ENCODE data around the gene GRIP1.

GRCh38 chr12:66708704-66709456 lies 30.0 kb upstream of the GRIP1 start:
- TF ChIP-seq AFF4 (CRISPR knock-in tag; IDR thresholded peaks at IDR 0.05; ENCODE audit: borderline replicate concordance) (no peak), NFYB (CRISPR knock-in tag; conservative IDR thresholded peaks at IDR 0.05; ENCODE audit: low read depth) (no peak), SP1 (CRISPR knock-in tag; conservative IDR thresholded peaks at IDR 0.05) (no peak)
- TF ChIP-seq, protein P1, sequence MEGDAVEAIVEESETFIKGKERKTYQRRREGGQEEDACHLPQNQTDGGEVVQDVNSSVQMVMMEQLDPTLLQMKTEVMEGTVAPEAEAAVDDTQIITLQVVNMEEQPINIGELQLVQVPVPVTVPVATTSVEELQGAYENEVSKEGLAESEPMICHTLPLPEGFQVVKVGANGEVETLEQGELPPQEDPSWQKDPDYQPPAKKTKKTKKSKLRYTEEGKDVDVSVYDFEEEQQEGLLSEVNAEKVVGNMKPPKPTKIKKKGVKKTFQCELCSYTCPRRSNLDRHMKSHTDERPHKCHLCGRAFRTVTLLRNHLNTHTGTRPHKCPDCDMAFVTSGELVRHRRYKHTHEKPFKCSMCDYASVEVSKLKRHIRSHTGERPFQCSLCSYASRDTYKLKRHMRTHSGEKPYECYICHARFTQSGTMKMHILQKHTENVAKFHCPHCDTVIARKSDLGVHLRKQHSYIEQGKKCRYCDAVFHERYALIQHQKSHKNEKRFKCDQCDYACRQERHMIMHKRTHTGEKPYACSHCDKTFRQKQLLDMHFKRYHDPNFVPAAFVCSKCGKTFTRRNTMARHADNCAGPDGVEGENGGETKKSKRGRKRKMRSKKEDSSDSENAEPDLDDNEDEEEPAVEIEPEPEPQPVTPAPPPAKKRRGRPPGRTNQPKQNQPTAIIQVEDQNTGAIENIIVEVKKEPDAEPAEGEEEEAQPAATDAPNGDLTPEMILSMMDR (IDR thresholded peaks at IDR 0.05), result no peak

Measured in WTC11 (cell line).